Body of pancreas (tissue), 4 donors: ENCODE data around the gene SLC4A7. TPM values are rescaled to one million over a fixed set of nuclear protein-coding genes. Genes with fewer than 3 reads are reported as not detected.

Experiments used
- ATAC-seq: fragments of 150-250 bp; one replicate; pipeline ENCODE4 v1.9.1; 2016
- DNase-seq, 4 donors: peaks; one replicate each; pipeline ENCODE4 v3.0.0-alpha.2; 2019
- H3K27ac ChIP-seq, 4 donors: fragments of 200-600 bp; sonication (generic); 1 replicate in 3 of 4; 2 replicates in 1 of 4; pipeline versions ENCODE4 v1.5.1 to v1.6.1; 2016 to 2019; ENCODE audit warnings: mild to moderate bottlenecking in 1 of 4, mixed read lengths in 1 of 4, moderate library complexity in 1 of 4
- H3K27me3 ChIP-seq, 2 donors: fragments of 200-600 bp; sonication (generic); one replicate each; pipeline ENCODE4 v1.6.0; 2016; ENCODE audit warnings: mild to moderate bottlenecking in 1 of 2
- H3K36me3 ChIP-seq, 2 donors: fragments of 200-600 bp; sonication (generic); replicated peaks in 1 of 2; 2 replicates each; pipeline ENCODE4 v1.5.1; 2016; ENCODE audit warnings: low read depth in 2 of 2; ENCODE audit not compliant: insufficient read depth in 1 of 2
- H3K4me1 ChIP-seq: fragments of 200-600 bp; sonication (generic); one replicate; pipeline ENCODE4 v1.6.0; 2016
- H3K4me3 ChIP-seq, 2 donors: fragments of 200-600 bp; sonication (generic); 1 replicate in 1 of 2; 2 replicates in 1 of 2; pipeline ENCODE4 v1.5.1; 2016 to 2019
- H3K9me3 ChIP-seq, 3 donors: fragments of 200-600 bp; sonication (generic); 1 replicate in 2 of 3; 2 replicates in 1 of 3; pipeline ENCODE4 v1.5.1; 2016
- CTCF ChIP-seq, 7 experiments: fragments of 450-650 bp in 4 of 7; fragments of 200-600 bp in 3 of 7; sonication (generic) in 3 of 7; IDR thresholded peaks; one replicate each; pipeline ENCODE4 v1.5.1; 2016 to 2019; ENCODE audit warnings: antibody characterized with exemption in 7 of 7
- POLR2A ChIP-seq, 3 donors: fragments of 450-650 bp; IDR thresholded peaks; one replicate each; pipeline ENCODE4 v1.6.1; 2016; ENCODE audit warnings: antibody characterized with exemption in 3 of 3, mild to moderate bottlenecking in 2 of 3
- WGBS, 2 donors: methylation state at CpG; one replicate each; pipeline ENCODE4 v1.1.5; 2017; 5-methylcytosine and 5-hydroxymethylcytosine counted together
- intact Hi-C: fragments of 100-400 bp; cut with DNase I; formaldehyde crosslinking; loops from one replicate; pipeline ENCODE4 v1.15.1; 2023
- total RNA-seq, 2 donors: library from RNA; depleted of rRNA; stranded (reverse); fragments of >200 nt; gene quantifications; one replicate each; pipeline ENCODE4 v1.1.0, GENCODE V29; 2016

Gene SLC4A7
- total RNA-seq, 2 donors from 2014 or later, result 10.1 to 12.9 TPM

GRCh38 chr3:27376109-27376772, 107.9 kb downstream of the SLC4A7 start:
- Histone ChIP-seq H3K9me3 (no peaks in the 10 kb centered on the region), H3K36me3 (no peaks in the 10 kb centered on the region), H3K4me1 (no peaks in the 10 kb centered on the region), H3K27ac (no peak overlapping the region), H3K27me3 (no peaks in the 10 kb centered on the region), H3K4me3 (no peak overlapping the region)
- no peak for DNase-seq
- intact Hi-C loops, result no loop called here
- 74 to 75% methylated on average over 6 of the region's 6 CpGs for WGBS, 2 donors
- TF ChIP-seq CTCF (IDR thresholded peaks at IDR 0.05), result no peak
- no peak for TF ChIP-seq POLR2A (IDR thresholded peaks at IDR 0.05)
- ATAC-seq, result no peak

- Histone ChIP-seq H3K27ac (no peak within 1 kb of the TSS), H3K9me3 (no peaks in the 10 kb centered on the region), H3K27me3 (no peaks in the 10 kb centered on the region), H3K4me1 (peaks cover 11% of the 10 kb centered on the region), H3K4me3 (peak within 1 kb of the TSS; percentile 36 to 70), H3K36me3 (no peaks in the 10 kb centered on the region)
- DNase-seq (peak; percentile 89 to 94 (median 93)), ATAC-seq (peak; percentile 100)
- TF ChIP-seq CTCF (IDR thresholded peaks at IDR 0.05), result peak in 1 of 7 experiments; percentile 17
- TF ChIP-seq POLR2A (IDR thresholded peaks at IDR 0.05), result no peak
- 1 to 4% methylated on average over 30 to 48 of the region's 48 CpGs for WGBS, 2 donors
- intact Hi-C loops, result no loop called here
Measured at GRCh38 chr3:27368831-27369607, 115.2 kb downstream of the SLC4A7 start, which contains the start of gene NEK10. NEK10 (minus strand) TSS chr3:27369383; CDS start chr3:27352882, 16,501 bp downstream.

- Histone ChIP-seq H3K27me3 (no peaks in the 10 kb centered on the region), H3K9me3 (no peaks in the 10 kb centered on the region), H3K4me1 (peaks cover 11% of the 10 kb centered on the region), H3K4me3 (no peak overlapping the region), H3K27ac (no peak overlapping the region), H3K36me3 (no peaks in the 10 kb centered on the region)
- TF ChIP-seq POLR2A (IDR thresholded peaks at IDR 0.05) (no peak), CTCF (IDR thresholded peaks at IDR 0.05) (no peak)
- WGBS, 2 donors, result 89 to 94% methylated on average over 1 of the region's 1 CpG
- DNase-seq (no peak), ATAC-seq (no peak)
- intact Hi-C loops, result no loop called here
Measured at GRCh38 chr3:27366062-27366591, 118.1 kb downstream of the SLC4A7 start.

GRCh38 chr3:27360113-27361078, 123.8 kb downstream of the SLC4A7 start:
- DNase-seq (peak in 3 of 4 donors; percentile 8 to 44 (median 18)), ATAC-seq (peak; percentile 47)
- H3K36me3 ChIP-seq, result no peaks in the 10 kb centered on the region
- no peak overlapping the region for H3K27ac ChIP-seq
- H3K4me3 ChIP-seq, result no peak overlapping the region
- no peaks in the 10 kb centered on the region for H3K27me3 ChIP-seq
- H3K4me1 ChIP-seq, result peaks cover 23% of the 10 kb centered on the region
- 40 to 41% methylated on average over 7 of the region's 7 CpGs for WGBS, 2 donors
- H3K9me3 ChIP-seq, result no peaks in the 10 kb centered on the region
- intact Hi-C loops, result no loop called here
- TF ChIP-seq CTCF (IDR thresholded peaks at IDR 0.05) (no peak), POLR2A (IDR thresholded peaks at IDR 0.05) (no peak)
